Dermis microvascular lymphatic vessel endothelial cell (primary cell): ENCODE data around the gene TAS2R7. TPM values are rescaled to one million over a fixed set of nuclear protein-coding genes. Genes with fewer than 3 reads are reported as not detected.
"Not testable (repeated sequence)": the region's sequence is repeated elsewhere in the genome, so short reads cannot be mapped to it uniquely, and the experiment has no call there.

Source experiments
- DNase-seq, 2 donors: peaks; one replicate each; pipeline versions ENCODE4 v3.0.0 to v3.0.0-alpha.2; 2010; ENCODE audit warnings: low read depth in 2 of 2
- total RNA-seq: library from RNA; depleted of rRNA; stranded (reverse); fragments of >200 nt; gene quantifications from 2 replicates; pipeline ENCODE4 v1.2.1, GENCODE V29; 2014

The TAS2R7 gene, protein sequence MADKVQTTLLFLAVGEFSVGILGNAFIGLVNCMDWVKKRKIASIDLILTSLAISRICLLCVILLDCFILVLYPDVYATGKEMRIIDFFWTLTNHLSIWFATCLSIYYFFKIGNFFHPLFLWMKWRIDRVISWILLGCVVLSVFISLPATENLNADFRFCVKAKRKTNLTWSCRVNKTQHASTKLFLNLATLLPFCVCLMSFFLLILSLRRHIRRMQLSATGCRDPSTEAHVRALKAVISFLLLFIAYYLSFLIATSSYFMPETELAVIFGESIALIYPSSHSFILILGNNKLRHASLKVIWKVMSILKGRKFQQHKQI
- under 0.01 TPM in 1 of 2 replicates, not detected in the other for total RNA-seq

DNA sequence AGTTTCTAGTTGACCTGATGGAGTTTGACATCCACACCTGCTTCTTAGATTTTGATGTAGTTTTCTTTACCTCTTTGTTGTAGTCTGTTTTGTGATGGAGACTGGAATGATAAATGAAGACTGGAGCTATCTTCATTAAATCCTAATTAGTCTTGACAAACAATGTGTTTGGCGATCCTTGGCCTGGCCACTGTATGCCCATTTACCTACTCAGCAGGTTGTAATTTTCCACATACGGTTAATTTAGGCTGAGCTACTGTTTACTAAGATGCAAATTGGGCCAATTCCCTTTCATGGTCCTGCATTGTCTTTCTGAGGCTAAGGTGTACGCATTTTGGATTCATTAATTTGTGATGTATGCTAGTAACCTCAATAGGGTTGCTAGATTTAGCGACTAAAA is at the start of gene TAS2R7:
TSS of gene TAS2R7 (minus strand) at position 41 of the 400 bp plus-strand sequence. CDS start 57 bp downstream, outside the sequence.
- DNase-seq = no peak

DNA sequence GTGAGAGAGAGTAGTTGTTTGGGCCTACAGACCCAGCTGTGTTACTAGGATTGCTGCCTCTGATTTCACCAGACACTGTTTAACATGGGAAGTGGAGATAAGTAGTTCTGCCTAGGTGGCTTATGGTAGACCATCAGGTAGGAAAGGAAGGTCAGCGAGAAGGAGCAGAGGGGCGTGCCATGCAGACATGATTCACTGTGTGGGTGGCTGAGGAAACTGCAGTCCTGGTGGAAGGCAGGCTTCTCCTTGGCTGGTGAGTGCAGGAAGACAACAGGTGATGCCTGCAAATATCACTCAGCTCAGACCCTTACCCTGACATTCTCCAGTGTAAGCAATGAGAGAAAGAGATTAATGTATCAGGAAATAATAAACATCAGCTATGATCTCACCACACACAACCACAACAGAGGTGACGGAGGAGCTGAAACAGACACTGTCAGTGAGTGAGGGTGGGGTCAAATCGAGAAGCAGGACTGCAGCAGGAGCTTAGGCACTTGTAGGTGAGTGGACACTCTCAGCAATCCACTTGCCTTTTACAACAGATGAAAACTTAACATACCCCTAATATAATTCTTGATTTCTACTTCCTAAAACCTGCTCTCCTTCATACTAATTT is 48.9 kb upstream of the TAS2R7 start:
- no peak for DNase-seq

DNA sequence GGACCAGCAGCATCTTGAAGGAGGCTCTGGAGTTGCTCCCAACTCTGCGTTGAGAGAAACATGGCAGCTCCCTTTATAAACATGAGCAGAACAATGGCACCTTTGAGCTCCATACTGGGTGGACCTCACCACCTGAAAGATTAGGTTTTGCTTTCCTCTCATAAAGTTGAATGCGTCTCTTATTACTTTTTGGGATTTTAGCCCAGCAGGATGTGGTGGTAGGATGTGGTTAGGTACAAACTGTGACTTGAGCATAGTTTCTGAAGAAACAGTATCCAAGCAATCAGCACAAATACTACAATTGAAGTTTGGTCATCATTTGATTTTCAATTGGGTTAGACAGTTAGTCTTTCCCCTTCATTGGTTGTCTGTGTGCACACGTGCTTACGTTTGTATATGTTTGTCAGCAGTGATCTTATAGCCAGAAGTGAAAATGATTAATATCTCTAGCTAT is 47.0 kb upstream of the TAS2R7 start, which contains the start of gene PRR4:
TSS of gene PRR4 (minus strand) at position 51 of the 454 bp plus-strand sequence. CDS start at position 13, 38 bp downstream.
- no peak for DNase-seq

DNA sequence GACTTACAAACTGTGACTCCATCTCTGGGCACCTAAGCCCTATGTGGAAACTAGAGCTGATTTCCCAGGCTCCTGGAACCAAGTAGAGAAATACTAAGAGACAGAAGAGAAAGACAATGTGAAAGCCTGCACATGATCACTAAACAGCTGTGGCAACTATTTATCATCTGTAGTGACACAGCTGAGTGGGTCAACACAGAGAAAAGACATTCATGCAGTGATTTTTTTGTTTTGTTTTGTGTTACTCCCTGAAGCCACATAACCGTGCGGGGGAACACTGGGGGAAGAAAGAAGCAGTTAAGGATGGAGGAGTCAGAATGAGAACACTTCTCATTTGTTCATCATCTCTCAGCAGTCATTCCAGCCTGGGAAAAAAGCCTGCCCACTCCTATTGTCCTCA is 45.3 kb upstream of the TAS2R7 start:
- DNase-seq = no peak

DNA sequence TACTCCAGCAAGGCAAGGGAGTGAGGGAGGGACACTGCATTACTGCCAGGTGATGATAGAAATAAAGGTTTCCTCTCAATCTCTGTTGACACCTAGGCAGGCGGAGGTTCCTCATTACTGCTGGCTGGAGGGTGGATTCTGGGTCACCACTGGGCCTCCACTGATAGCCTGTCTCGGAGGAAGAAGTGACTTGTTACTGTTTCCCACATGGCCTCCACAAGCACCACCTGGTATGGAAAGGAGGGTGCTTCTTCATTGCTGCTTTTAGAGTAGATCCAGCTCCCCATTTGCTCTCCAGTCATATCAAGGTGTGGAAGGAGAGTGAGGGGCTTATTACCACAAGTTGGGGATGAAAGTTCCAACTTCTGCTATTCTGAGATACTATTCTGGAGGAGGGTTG is 40.4 kb upstream of the TAS2R7 start:
- DNase-seq = no peak

DNA sequence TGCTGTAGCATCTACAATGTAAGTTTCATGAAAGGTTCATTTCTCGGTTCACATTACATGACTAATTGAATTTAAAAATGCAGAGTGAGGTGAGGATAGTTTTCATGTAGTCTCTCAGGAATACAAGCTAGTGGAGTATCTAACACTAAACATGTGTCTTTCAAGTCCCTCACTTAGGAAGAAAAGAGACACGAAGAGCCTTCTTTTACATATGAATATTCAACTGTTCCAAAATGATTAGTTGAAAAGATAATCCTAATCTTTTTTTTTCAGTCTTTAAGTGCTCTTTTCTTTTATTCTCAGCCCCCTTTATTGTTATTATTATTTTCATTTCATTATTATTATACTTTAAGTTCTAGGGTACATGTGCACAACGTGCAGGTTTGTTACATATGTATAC is 36.0 kb upstream of the TAS2R7 start:
- no peak for DNase-seq

DNA sequence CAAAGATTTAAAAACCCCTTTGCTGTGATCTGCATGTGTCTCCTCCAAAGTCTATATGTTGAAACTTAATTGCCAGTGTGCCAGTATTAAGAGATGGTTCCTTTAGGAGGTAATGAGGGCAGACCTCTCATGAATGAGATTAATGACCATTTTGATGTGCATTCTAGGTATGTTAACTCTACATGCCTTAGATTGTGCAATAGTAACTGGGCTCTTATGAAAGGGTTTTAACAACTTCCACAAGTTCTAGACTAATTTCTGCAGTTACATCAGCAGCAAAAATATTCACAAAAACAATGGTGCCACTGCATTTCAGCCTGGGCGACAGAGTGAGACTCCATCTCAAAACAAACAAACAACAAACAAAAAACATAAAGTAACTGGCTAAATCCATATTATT is 27.6 kb upstream of the TAS2R7 start:
- no peak for DNase-seq

DNA sequence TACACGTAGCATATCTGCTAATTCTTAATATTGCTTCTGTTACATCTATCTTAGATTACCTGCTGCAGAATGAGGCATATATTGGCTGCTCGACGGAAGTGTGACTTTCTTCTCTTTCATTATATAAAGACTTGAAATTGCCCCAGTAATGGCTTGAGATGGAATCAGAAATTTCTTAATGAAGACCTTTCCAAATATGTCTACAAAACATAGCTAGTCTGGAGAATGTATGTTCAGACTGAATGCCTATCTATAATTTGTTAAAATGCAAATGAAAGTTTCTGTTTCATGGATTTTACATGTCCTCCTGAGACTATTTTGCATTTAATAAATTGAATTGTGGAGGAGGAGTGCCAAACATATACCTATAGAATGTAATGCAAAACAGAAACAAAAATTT is 23.8 kb upstream of the TAS2R7 start, which contains the start of gene TAS2R10:
TSS of gene TAS2R10 (minus strand) at position 101 of the 400 bp plus-strand sequence. CDS start at position 12, 89 bp downstream.
- DNase-seq = no peak

DNA sequence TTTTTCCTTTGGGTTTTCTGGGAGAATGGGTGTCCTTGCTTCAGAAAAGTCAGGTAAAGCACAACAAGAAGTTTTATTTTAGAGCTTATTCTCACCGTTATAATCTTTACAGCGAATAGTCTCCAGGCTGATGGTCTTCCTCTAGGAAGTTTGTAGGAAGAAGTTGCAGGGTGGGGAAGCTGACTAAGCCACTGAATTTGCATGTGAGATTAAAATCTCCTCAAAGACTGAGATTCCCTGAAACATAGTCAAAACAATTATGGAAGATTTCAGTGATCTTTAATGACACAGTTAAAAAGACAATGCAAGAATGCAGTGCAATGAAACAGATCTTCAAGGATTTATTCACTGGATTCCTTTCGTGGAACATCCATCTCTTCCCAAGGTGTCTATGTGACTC is 22.5 kb upstream of the TAS2R7 start:
- DNase-seq = no peak

DNA sequence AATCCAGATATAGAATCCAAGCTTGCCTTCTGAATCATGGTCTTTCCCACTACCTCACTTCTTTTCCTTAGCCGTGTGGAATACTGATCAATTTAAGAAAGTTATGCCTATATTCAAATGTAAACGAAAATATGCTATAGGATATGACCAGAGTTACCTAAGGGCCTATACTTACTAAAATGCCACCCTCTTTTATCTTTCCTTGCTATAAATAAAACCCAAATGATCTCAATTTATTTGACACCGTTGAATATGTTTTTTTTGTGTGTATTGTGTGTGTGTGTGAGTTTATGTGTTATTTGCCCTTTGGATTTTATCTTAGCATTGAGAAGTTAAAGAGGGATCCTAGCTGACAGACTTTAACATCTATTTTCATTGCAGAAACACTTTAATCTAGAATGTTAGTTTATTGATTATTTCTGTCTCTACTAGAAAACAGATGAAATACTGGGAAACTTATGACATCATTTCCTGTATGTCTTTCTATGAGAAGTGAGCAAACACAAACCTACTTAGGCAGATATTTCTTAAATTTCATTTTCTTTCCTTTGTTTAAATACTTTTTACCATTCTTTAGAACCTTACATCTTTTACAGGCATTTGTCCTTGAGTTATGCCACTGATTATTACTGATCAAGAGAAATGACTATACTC is 9.6 kb upstream of the TAS2R7 start:
- no peak for DNase-seq

DNA sequence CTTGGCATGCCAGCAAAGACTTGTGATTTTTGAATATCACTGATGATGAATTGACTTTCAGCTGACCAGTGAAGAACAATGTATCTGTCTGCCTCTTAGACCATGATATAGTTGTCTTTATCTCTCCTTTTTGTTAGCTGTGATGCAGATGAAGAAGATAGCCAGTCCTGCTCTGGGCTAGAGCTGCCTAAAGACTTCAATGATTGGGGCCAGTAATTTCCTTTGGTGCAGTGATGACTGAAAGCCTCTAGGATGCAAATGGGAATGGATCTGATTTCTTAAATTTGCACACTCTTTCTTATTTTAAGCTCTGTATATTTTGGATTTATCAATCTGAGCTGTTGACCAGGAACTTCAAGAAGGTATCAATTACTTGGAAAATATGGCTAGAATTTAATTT is 7.6 kb upstream of the TAS2R7 start, which contains the start of gene TAS2R9:
TSS of gene TAS2R9 (minus strand) at position 101 of the 400 bp plus-strand sequence. CDS start at position 8, 93 bp downstream.
- DNase-seq = no peak

DNA sequence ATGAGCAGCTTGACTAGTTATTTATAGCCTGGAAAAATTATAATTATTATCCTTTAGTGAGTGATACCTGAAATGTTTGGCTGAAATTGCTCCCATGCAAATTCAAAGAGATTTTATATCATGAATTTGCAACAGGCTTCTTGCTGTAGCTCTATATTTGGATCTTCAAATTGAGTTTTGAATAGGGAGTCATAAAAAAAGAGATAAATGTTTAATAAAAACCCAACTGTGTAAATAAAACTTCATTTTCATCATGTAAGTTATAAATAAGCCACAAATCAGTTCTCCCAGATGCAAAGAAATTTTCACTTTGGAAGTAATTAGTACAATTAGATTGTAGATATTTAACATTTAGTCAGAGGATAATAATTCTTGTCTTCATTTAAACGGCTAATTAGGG is 4.8 kb upstream of the TAS2R7 start, which contains the start of gene TAS2R8:
TSS of gene TAS2R8 (minus strand) at position 101 of the 400 bp plus-strand sequence. CDS start 306 bp downstream, outside the sequence.
- no peak for DNase-seq

DNA sequence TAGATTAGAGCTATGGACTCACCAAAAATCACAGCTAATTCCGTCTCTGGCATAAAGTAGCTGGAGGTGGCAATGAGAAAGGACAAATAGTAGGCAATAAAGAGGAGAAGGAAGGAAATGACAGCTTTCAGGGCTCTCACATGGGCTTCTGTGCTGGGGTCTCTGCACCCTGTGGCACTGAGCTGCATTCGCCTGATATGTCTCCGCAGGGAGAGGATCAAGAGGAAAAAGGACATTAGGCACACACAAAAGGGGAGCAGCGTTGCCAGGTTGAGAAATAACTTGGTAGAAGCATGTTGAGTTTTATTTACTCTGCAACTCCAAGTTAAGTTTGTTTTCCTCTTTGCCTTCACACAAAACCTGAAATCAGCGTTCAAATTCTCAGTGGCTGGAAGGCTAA is 686 bp downstream of the TAS2R7 start:
- no peak for DNase-seq

DNA sequence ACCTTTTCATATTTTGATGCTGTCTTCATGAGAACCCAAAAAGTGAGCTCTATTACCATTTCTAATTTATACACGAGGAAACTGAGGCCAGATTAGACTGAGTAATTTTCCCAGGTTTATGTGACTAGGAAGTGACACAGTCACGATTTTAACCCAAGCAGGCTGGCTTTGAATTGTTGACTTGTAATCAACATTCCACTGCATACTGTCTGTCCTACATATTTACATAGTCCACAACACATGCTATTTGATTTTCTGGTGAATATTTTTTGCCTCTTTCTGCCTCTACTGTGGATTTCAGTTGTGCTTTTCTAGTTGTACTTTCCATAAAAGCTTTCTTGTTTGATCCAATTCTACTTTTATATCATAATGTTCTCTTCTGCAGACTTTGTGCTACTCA is 8.2 kb downstream of the TAS2R7 start:
- no peak for DNase-seq

DNA sequence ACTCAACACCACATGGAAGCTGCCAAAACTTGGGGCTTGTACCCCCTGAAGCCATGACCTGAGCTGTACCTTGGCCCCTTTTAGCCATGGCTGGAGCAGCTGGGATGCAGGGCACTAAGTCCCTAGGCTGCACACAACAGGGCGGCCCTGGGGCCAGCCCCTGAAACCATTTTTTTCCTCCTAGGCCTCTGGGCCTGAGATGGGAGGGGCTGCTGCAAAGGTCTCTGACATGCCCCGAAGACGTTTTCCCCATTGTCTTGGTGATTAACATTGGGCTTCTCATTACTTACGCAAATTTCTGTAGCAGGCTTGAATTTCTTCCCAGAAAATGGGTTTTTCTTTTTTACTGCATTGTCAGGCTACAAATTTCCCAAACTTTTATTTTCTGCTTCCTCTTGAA is 10.7 kb downstream of the TAS2R7 start:
- not testable (repeated sequence) for DNase-seq

DNA sequence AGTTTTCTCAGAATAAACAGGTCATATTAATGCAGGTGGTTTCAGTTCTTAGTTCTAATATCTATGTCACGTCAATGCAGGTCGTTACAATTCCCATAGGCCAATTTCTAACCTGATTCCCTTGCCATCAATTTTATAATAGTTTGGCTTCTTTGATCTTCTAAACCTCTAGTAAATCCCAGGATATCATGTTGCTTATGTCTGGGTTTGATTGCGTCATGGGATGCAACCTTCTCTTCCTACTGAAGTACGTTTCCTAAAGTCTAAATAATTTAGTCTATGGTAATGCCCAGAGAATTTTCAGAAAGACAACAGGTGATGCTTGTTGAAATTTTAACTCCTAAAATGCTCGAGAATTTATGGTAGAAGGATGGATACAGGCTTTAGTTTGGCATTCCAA is 19.2 kb downstream of the TAS2R7 start:
- DNase-seq = no peak

DNA sequence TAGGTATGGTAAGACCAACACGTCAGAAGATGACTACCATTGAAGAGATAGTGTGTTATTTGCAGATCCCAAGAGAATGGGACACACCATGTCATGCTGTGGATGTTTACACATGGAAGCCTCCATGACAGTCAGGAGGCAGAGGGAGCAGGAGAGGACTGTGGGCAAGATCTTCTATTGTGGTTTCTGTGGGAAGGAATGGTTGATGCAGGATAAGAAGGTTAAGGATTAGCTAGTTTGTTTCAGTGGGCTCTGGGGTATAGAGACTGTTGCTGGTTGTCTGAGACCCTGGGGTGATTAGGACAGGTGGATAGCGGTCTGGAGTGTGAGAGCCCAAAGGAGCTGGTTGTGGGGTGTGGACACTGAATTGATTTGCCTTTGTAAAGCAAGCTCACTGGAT is 23.3 kb downstream of the TAS2R7 start:
- no peak for DNase-seq

DNA sequence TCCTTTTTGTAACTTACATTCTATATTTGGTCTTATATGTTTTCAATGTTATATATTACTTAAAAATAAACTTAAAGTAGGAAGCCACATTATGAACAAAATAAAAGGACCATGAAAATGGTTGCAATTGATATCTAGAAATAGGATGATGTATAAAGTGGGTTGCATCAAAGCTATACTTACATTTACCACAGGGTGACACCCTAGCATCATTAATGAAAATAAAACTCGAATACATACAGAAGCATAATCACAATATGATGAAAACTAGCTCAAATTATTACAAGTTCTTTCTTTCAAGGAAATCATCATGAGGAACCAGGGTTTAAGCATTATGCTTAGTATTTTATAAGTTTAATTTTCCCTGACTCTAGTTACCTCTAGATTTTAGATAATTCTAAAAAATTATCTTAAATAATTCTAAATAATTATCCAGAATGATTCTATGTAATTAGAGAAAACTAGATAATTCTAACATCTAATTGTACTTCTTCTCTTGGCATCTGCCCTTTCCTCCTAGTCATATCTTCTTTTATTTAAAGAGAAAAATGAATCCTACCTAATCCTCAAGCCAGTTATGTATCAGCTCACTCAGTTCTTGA is 31.2 kb downstream of the TAS2R7 start:
- DNase-seq = peak; percentile 36 to 57

DNA sequence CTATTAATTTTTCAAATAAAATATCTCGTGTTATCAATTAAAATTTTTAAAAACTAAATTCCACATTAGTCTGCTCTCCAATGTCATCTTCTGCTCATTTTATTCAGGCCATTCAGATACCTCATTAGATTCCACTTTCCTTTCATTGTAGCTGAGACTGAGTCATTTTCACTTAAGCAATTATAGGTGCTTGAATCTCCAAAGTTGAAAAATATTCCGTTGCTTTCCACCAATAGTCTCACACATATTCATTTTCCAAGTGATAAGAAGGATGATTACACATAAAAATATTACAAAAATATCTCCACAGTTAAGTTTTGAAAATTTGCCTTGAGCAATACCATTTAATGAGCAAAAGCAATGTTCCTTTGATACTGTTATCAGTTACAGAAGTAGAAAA is 42.8 kb downstream of the TAS2R7 start:
- no peak for DNase-seq

DNA sequence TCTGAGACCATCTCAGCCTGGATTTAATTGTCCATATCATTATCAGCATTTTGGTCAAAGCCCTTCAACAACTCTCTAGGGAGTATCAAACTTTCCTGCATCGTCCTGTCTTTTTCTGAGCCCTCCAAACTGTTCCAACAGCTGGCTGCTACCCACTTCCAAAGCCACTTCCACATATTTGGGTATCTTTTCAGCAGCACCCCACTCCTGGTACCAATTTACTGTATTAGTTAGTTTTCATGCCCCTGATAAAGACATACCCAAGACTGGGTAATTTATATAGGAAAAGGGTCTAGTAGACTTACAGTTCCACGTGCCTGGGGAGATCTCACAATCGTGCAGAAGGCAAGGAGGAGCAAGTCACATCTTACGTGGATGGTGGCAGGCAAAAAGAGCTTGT is 46.2 kb downstream of the TAS2R7 start:
- no peak for DNase-seq

DNA sequence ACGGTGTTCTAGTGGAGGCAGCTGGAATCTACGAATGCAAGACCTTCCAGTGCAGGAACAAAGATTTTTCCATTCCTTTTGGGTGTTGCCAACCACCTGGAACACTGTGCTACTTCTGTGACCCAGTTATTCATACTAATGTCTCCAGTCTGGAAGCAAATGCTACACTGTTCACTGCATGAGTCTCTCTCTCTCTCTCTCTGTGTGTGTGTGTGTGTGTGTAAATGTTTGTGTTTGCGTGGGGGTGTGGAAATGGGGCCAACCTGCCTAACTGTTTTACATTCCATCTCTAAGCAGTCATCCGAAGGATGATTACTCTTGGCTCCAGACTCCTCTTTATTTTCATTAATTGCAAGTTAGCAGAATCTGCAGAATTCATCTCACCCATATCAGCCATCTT is 49.4 kb downstream of the TAS2R7 start:
- DNase-seq = no peak
